ENCODE results near the gene RASA3.

The RASA3 gene

GRCh38 chr13:114061744-114062143 is 70.7 kb downstream of the RASA3 start:
- H3K27me3 ChIP-seq (replicated peaks in 2 of 5; ENCODE audit: control insufficient read depth in 4 of 5, insufficient read depth in 5 of 5, low read length in 4 of 5), result no peaks in the 10 kb centered on the region
- ChIA-PET CTCF (no interaction called here), POLR2A (no interaction called here)
- WGBS (ENCODE audit: insufficient coverage), result 92% methylated on average over 18 of the region's 20 CpGs
- no peak overlapping the region for H3K4me3 ChIP-seq (ENCODE audit: control insufficient read depth in 1 of 7, extremely low read depth in 1 of 7, insufficient read depth in 4 of 7, low read depth in 2 of 7, low read length in 6 of 7)
- H3K4me1 ChIP-seq (ENCODE audit: control extremely low read depth in 1 of 4, control insufficient read depth in 4 of 4, insufficient read depth in 4 of 4, low read length in 3 of 4), result peaks cover 4 to 74% (median 51%) of the 10 kb centered on the region in 4 experiments
- H3K36me3 ChIP-seq (ENCODE audit: control insufficient read depth in 4 of 4, insufficient read depth in 4 of 4, low read length in 3 of 4), result peaks cover 0 to 8% (median 5%) of the 10 kb centered on the region in 4 experiments
- no peak for DNase-seq
- no peaks in the 10 kb centered on the region for H3K9me3 ChIP-seq (ENCODE audit: control extremely low read depth in 1 of 5, control insufficient read depth in 4 of 5, insufficient read depth in 2 of 5, low read depth in 1 of 5, low read length in 4 of 5)
- H3K27ac ChIP-seq (ENCODE audit: insufficient read depth in 1 of 2, low read depth in 1 of 2, low read length in 2 of 2, poor library complexity in 1 of 2, severe bottlenecking in 2 of 2), result no peak overlapping the region

GRCh38 chr13:114061047-114061446 is 71.4 kb downstream of the RASA3 start:
- Histone ChIP-seq H3K4me1 (ENCODE audit: control extremely low read depth in 1 of 4, control insufficient read depth in 4 of 4, insufficient read depth in 4 of 4, low read length in 3 of 4) (peaks cover 7 to 74% (median 51%) of the 10 kb centered on the region in 4 experiments), H3K27ac (ENCODE audit: insufficient read depth in 1 of 2, low read depth in 1 of 2, low read length in 2 of 2, poor library complexity in 1 of 2, severe bottlenecking in 2 of 2) (no peak overlapping the region), H3K9me3 (ENCODE audit: control extremely low read depth in 1 of 5, control insufficient read depth in 4 of 5, insufficient read depth in 2 of 5, low read depth in 1 of 5, low read length in 4 of 5) (no peaks in the 10 kb centered on the region), H3K4me3 (ENCODE audit: control insufficient read depth in 1 of 7, extremely low read depth in 1 of 7, insufficient read depth in 4 of 7, low read depth in 2 of 7, low read length in 6 of 7) (no peak overlapping the region), H3K27me3 (replicated peaks in 2 of 5; ENCODE audit: control insufficient read depth in 4 of 5, insufficient read depth in 5 of 5, low read length in 4 of 5) (no peaks in the 10 kb centered on the region), H3K36me3 (ENCODE audit: control insufficient read depth in 4 of 4, insufficient read depth in 4 of 4, low read length in 3 of 4) (peaks cover 0 to 10% (median 7%) of the 10 kb centered on the region in 4 experiments)
- DNase-seq, result no peak
- ChIA-PET CTCF (no interaction called here), POLR2A (no interaction called here)
- 95% methylated on average over 18 of the region's 18 CpGs for WGBS (ENCODE audit: insufficient coverage)

GRCh38 chr13:114059946-114060860 is 72.2 kb downstream of the RASA3 start:
- no peak overlapping the region for H3K4me3 ChIP-seq (ENCODE audit: control insufficient read depth in 1 of 7, extremely low read depth in 1 of 7, insufficient read depth in 4 of 7, low read depth in 2 of 7, low read length in 6 of 7)
- no peak for DNase-seq
- H3K36me3 ChIP-seq (ENCODE audit: control insufficient read depth in 4 of 4, insufficient read depth in 4 of 4, low read length in 3 of 4), result peaks cover 0 to 18% (median 11%) of the 10 kb centered on the region in 4 experiments
- no peaks in the 10 kb centered on the region for H3K9me3 ChIP-seq (ENCODE audit: control extremely low read depth in 1 of 5, control insufficient read depth in 4 of 5, insufficient read depth in 2 of 5, low read depth in 1 of 5, low read length in 4 of 5)
- POLR2A ChIA-PET, result no interaction called here
- H3K27me3 ChIP-seq (replicated peaks in 2 of 5; ENCODE audit: control insufficient read depth in 4 of 5, insufficient read depth in 5 of 5, low read length in 4 of 5), result no peaks in the 10 kb centered on the region
- 97% methylated on average over 53 of the region's 53 CpGs for WGBS (ENCODE audit: insufficient coverage)
- CTCF ChIA-PET, result interaction anchor here (1.0 kb wide), 1 partner anchor 12 kb away, joined by 3 read pairs; no protein-coding TSS in a partner anchor
- H3K4me1 ChIP-seq (ENCODE audit: control extremely low read depth in 1 of 4, control insufficient read depth in 4 of 4, insufficient read depth in 4 of 4, low read length in 3 of 4), result peaks cover 7 to 69% (median 46%) of the 10 kb centered on the region in 4 experiments
- H3K27ac ChIP-seq (ENCODE audit: insufficient read depth in 1 of 2, low read depth in 1 of 2, low read length in 2 of 2, poor library complexity in 1 of 2, severe bottlenecking in 2 of 2), result no peak overlapping the region

- WGBS (ENCODE audit: insufficient coverage), result 96% methylated on average over 12 of the region's 16 CpGs
- ChIA-PET CTCF (interaction anchor here (1.0 kb wide), 1 partner anchor 13 kb away, joined by 3 read pairs; no protein-coding TSS in a partner anchor), POLR2A (no interaction called here)
- Histone ChIP-seq H3K4me3 (ENCODE audit: control insufficient read depth in 1 of 7, extremely low read depth in 1 of 7, insufficient read depth in 4 of 7, low read depth in 2 of 7, low read length in 6 of 7) (no peak overlapping the region), H3K27ac (ENCODE audit: insufficient read depth in 1 of 2, low read depth in 1 of 2, low read length in 2 of 2, poor library complexity in 1 of 2, severe bottlenecking in 2 of 2) (no peak overlapping the region), H3K9me3 (ENCODE audit: control extremely low read depth in 1 of 5, control insufficient read depth in 4 of 5, insufficient read depth in 2 of 5, low read depth in 1 of 5, low read length in 4 of 5) (no peaks in the 10 kb centered on the region), H3K27me3 (replicated peaks in 2 of 5; ENCODE audit: control insufficient read depth in 4 of 5, insufficient read depth in 5 of 5, low read length in 4 of 5) (no peaks in the 10 kb centered on the region), H3K36me3 (ENCODE audit: control insufficient read depth in 4 of 4, insufficient read depth in 4 of 4, low read length in 3 of 4) (peaks cover 4 to 25% (median 16%) of the 10 kb centered on the region in 4 experiments), H3K4me1 (ENCODE audit: control extremely low read depth in 1 of 4, control insufficient read depth in 4 of 4, insufficient read depth in 4 of 4, low read length in 3 of 4) (peaks cover 7 to 65% (median 39%) of the 10 kb centered on the region in 4 experiments)
- DNase-seq, result no peak
Observed at GRCh38 chr13:114059428-114059827, 73.0 kb downstream of the RASA3 start.

- Histone ChIP-seq H3K27me3 (replicated peaks in 2 of 5; ENCODE audit: control insufficient read depth in 4 of 5, insufficient read depth in 5 of 5, low read length in 4 of 5) (no peaks in the 10 kb centered on the region), H3K4me1 (ENCODE audit: control extremely low read depth in 1 of 4, control insufficient read depth in 4 of 4, insufficient read depth in 4 of 4, low read length in 3 of 4) (peaks cover 8 to 59% (median 33%) of the 10 kb centered on the region in 4 experiments), H3K27ac (ENCODE audit: insufficient read depth in 1 of 2, low read depth in 1 of 2, low read length in 2 of 2, poor library complexity in 1 of 2, severe bottlenecking in 2 of 2) (no peak overlapping the region), H3K4me3 (ENCODE audit: control insufficient read depth in 1 of 7, extremely low read depth in 1 of 7, insufficient read depth in 4 of 7, low read depth in 2 of 7, low read length in 6 of 7) (no peak overlapping the region), H3K36me3 (ENCODE audit: control insufficient read depth in 4 of 4, insufficient read depth in 4 of 4, low read length in 3 of 4) (peaks cover 4 to 25% (median 16%) of the 10 kb centered on the region in 4 experiments), H3K9me3 (ENCODE audit: control extremely low read depth in 1 of 5, control insufficient read depth in 4 of 5, insufficient read depth in 2 of 5, low read depth in 1 of 5, low read length in 4 of 5) (no peaks in the 10 kb centered on the region)
- 93% methylated on average over 25 of the region's 30 CpGs for WGBS (ENCODE audit: insufficient coverage)
- ChIA-PET POLR2A (no interaction called here), CTCF (interaction anchor here (1.0 to 2.1 kb wide), 4 partner anchors 7 to 165 kb away, joined by 3 to 7 read pairs (median 4); no protein-coding TSS in a partner anchor)
- DNase-seq, result no peak
Observed at GRCh38 chr13:114058051-114058867, 74.2 kb downstream of the RASA3 start.

- ChIA-PET CTCF (interaction anchor here (1.0 to 2.1 kb wide), 5 partner anchors 8 to 165 kb away, joined by 3 to 7 read pairs (median 3); no protein-coding TSS in a partner anchor), POLR2A (interaction anchor here (0.8 kb wide), 1 partner anchor 8 kb away, joined by 3 read pairs; no protein-coding TSS in a partner anchor)
- Histone ChIP-seq H3K36me3 (ENCODE audit: control insufficient read depth in 4 of 4, insufficient read depth in 4 of 4, low read length in 3 of 4) (peaks cover 4 to 25% (median 16%) of the 10 kb centered on the region in 4 experiments), H3K27ac (ENCODE audit: insufficient read depth in 1 of 2, low read depth in 1 of 2, low read length in 2 of 2, poor library complexity in 1 of 2, severe bottlenecking in 2 of 2) (no peak overlapping the region), H3K27me3 (replicated peaks in 2 of 5; ENCODE audit: control insufficient read depth in 4 of 5, insufficient read depth in 5 of 5, low read length in 4 of 5) (no peaks in the 10 kb centered on the region), H3K4me1 (ENCODE audit: control extremely low read depth in 1 of 4, control insufficient read depth in 4 of 4, insufficient read depth in 4 of 4, low read length in 3 of 4) (peaks cover 9 to 61% (median 39%) of the 10 kb centered on the region in 4 experiments), H3K9me3 (ENCODE audit: control extremely low read depth in 1 of 5, control insufficient read depth in 4 of 5, insufficient read depth in 2 of 5, low read depth in 1 of 5, low read length in 4 of 5) (no peaks in the 10 kb centered on the region), H3K4me3 (ENCODE audit: control insufficient read depth in 1 of 7, extremely low read depth in 1 of 7, insufficient read depth in 4 of 7, low read depth in 2 of 7, low read length in 6 of 7) (peak overlapping the region in 4 of 7 experiments; percentile 4 to 58 (median 37))
- WGBS (ENCODE audit: insufficient coverage), result 21% methylated on average over 18 of the region's 23 CpGs
- peak in 2 of 3 donors; percentile 44 to 46 for DNase-seq
Observed at GRCh38 chr13:114057166-114058050, 75.0 kb downstream of the RASA3 start.
